BLaER1 treated with 17β-estradiol and CSF1 and Interleukin-3, amounts not matched to agents 10 nM and 100 nM (cell line): ENCODE measurements around the gene PRKCE.
A peak's percentile ranks its signal among the peaks of the same experiment; 100 is the strongest.
"Not testable (repeated sequence)": the region's sequence is repeated elsewhere in the genome, so short reads cannot be mapped to it uniquely, and the experiment has no call there.

Source experiments
- H3K27ac ChIP-seq, 11 experiments: shearing (Covaris generic); formaldehyde crosslinking; 2 replicates each; pipeline ENCODE4 v1.8.1; 2022
- H3K27me3 ChIP-seq, 11 experiments: shearing (Covaris generic); formaldehyde crosslinking; 2 replicates each; pipeline ENCODE4 v1.8.1; 2022
- H3K36me3 ChIP-seq, 11 experiments: shearing (Covaris generic); formaldehyde crosslinking; 2 replicates each; pipeline ENCODE4 v1.8.1; 2022
- H3K4me1 ChIP-seq, 10 experiments: shearing (Covaris generic); formaldehyde crosslinking; 2 replicates each; pipeline ENCODE4 v1.8.1; 2022
- H3K4me2 ChIP-seq, 11 experiments: shearing (Covaris generic); formaldehyde crosslinking; 2 replicates each; pipeline ENCODE4 v1.8.1; 2022
- H3K4me3 ChIP-seq, 10 experiments: shearing (Covaris generic); formaldehyde crosslinking; 2 replicates each; pipeline ENCODE4 v1.8.1; 2022
- H3K9ac ChIP-seq, 11 experiments: shearing (Covaris generic); formaldehyde crosslinking; 2 replicates each; pipeline ENCODE4 v1.8.1; 2022
- H3K9me3 ChIP-seq, 11 experiments: shearing (Covaris generic); formaldehyde crosslinking; replicated peaks in 1 of 11; 2 replicates each; pipeline ENCODE4 v1.8.1; 2022
- H4K20me1 ChIP-seq, 11 experiments: shearing (Covaris generic); formaldehyde crosslinking; 2 replicates each; pipeline ENCODE4 v1.8.1; 2022
- Cebpa-rat ChIP-seq, 11 experiments: shearing (Covaris generic); IDR thresholded peaks; 2 replicates each; pipeline ENCODE4 v1.8.1; 2022

PRKCE gene

GRCh38 chr2:45915523-45915922, 264.0 kb downstream of the PRKCE start:
- peaks cover 0 to 92% (median 42%) of the 10 kb centered on the region in 11 experiments; a peak in 17 of 22 replicates for H4K20me1 ChIP-seq
- peaks cover 20 to 41% (median 37%) of the 10 kb centered on the region in 10 experiments for H3K4me1 ChIP-seq
- no peak overlapping the region for H3K4me2 ChIP-seq

DNA sequence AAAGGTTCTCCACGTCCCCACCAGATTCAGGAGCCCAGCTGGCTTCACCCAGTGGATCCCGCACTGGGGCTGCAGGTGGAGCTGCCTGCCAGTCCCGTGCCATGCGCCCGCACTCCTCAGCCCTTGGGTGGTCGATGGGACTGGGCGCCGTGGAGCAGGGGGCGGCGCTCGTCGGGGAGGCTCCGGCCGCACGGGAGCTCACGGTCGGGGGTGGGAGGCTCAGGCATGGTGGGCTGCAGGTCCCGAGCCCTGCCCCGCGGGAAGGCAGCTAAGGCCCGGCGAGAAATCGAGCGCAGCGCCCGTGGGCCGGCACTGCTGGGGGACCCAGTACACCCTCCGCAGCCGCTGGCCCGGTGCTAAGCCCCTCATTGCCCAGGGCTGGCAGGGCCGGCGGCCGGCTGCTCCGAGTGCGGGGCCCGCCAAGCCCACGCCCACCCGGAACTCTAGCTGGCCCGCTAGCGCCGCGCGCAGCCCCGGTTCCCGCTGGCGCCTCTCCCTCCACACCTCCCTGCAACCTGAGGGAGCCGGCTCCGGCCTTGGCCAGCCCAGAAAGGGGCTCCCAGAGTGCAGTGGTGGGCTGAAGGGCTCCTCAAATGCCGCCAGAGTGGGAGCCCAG, 266.2 kb downstream of the PRKCE start:
- H3K4me3 ChIP-seq, H3K27me3 ChIP-seq: not testable (repeated sequence)
- peaks cover 20 to 46% (median 32%) of the 10 kb centered on the region in 10 experiments for H3K4me1 ChIP-seq
- H4K20me1 ChIP-seq: peaks cover 0 to 86% (median 38%) of the 10 kb centered on the region in 11 experiments; a peak in 17 of 22 replicates
- H3K27ac ChIP-seq: peak overlapping the region in 2 of 11 experiments; percentile 69 to 71; a peak in 2 of 22 replicates
- H3K4me2 ChIP-seq: peak overlapping the region in 9 of 11 experiments; percentile 56 to 92 (median 83); a peak in 18 of 22 replicates
- peaks cover 0 to 27% (median 13%) of the 10 kb centered on the region in 11 experiments; a peak in 12 of 22 replicates for H3K9me3 ChIP-seq
- peaks cover 0 to 52% (median 43%) of the 10 kb centered on the region in 11 experiments; a peak in 15 of 22 replicates for H3K36me3 ChIP-seq
- peak overlapping the region in 1 of 11 experiments; percentile 42; a peak in 2 of 22 replicates for H3K9ac ChIP-seq

More at GRCh38 chr2:45915523-45915922, 264.0 kb downstream of the PRKCE start:
- Histone ChIP-seq H3K9ac (no peak overlapping the region), H3K9me3 (peaks cover 0 to 29% (median 13%) of the 10 kb centered on the region in 11 experiments; a peak in 12 of 22 replicates), H3K36me3 (peaks cover 0 to 62% (median 52%) of the 10 kb centered on the region in 11 experiments; a peak in 15 of 22 replicates), H3K27ac (no peak overlapping the region), H3K27me3 (no peaks in the 10 kb centered on the region), H3K4me3 (no peak overlapping the region)
- TF ChIP-seq Cebpa-rat (IDR thresholded peaks at IDR 0.05): no peak

DNA sequence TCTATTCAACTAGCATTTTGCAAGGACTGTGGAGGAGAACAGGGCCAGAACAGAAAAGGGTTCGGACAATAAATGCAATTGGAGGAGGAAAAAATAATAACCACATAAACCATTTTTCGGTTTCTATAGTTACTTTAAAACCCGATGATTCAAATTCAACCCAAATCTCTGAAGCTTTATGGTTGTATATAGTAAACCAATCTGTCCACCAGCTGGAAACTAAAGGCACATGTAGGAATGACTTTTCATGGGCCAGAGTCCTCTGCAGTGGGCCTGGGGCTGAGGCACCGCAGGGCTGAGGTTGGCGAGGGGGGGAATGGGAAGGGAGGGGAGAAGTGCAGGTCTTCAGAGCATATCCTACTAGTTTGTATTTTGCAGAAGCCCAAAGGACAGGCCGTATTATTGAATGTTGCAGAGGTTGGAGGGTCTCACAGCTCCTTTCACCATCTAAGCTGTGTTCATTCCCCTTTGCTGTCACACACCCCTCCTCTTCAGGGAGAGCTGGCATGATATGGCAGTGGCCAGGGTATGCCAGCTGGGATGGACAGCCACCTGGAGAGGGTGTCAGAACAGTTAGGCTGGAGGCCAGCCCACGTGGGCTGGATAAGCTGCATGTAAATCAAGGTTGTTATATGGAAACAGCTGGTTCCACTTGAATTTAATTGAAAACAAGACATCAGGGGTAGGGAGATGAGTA, 267.1 kb downstream of the PRKCE start:
- H3K27ac ChIP-seq: peak overlapping the region in 7 of 11 experiments; percentile 19 to 71 (median 53); a peak in 12 of 22 replicates
- H3K36me3 ChIP-seq: peaks cover 0 to 47% (median 33%) of the 10 kb centered on the region in 11 experiments; a peak in 13 of 22 replicates

DNA sequence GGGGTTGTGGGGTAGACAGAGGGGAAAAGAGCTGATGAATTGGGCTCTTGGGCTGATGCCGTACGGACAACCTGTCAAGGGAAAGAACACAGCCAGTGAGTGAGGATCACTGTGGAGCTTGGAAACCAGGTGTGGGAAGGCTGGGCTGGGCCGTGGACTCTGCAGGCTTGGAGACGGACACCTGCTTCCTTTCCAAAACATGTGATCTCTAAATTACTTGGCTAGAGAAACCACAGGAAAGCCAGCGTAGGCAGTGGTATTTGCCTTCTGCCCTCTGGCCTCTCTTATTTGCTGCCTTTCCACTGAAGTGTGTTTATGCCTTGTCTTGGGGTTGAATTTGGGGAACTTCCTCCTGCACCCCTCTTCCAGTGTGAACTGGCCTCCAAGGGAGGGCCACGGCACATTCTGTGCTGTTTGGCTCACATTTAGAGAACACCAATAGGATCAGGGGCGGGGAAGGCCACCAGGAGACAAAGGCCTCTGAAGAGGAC, 267.7 kb downstream of the PRKCE start:
- peak overlapping the region in 9 of 11 experiments; percentile 19 to 71 (median 53); a peak in 17 of 22 replicates for H3K27ac ChIP-seq
- H4K20me1 ChIP-seq: peaks cover 0 to 86% (median 47%) of the 10 kb centered on the region in 11 experiments; a peak in 16 of 22 replicates
- peak overlapping the region; percentile 56 to 92 (median 84) for H3K4me2 ChIP-seq
- peak overlapping the region in 5 of 11 experiments; percentile 13 to 58 (median 36); a peak in 4 of 22 replicates for H3K9ac ChIP-seq
- H3K36me3 ChIP-seq: peaks cover 0 to 44% (median 30%) of the 10 kb centered on the region in 11 experiments; a peak in 13 of 22 replicates
- no peak for TF ChIP-seq Cebpa-rat (IDR thresholded peaks at IDR 0.05)
- H3K9me3 ChIP-seq: peaks cover 0 to 25% (median 8%) of the 10 kb centered on the region in 11 experiments; a peak in 11 of 22 replicates
- peaks cover 20 to 62% (median 37%) of the 10 kb centered on the region in 10 experiments for H3K4me1 ChIP-seq
- no peaks in the 10 kb centered on the region for H3K27me3 ChIP-seq
- H3K4me3 ChIP-seq: peak overlapping the region in 5 of 10 experiments; percentile 1 to 44 (median 33); a peak in 4 of 20 replicates

More for the DNA sequence above, 267.1 kb downstream of the PRKCE start:
- peak overlapping the region in 3 of 11 experiments; percentile 13 to 58 (median 42); a peak in 4 of 22 replicates for H3K9ac ChIP-seq
- no peak for TF ChIP-seq Cebpa-rat (IDR thresholded peaks at IDR 0.05)
- peak overlapping the region; percentile 56 to 92 (median 84) for H3K4me2 ChIP-seq
- H3K4me3 ChIP-seq: peak overlapping the region in 2 of 10 experiments; percentile 33 to 37; a peak in 4 of 20 replicates
- H3K27me3 ChIP-seq: no peaks in the 10 kb centered on the region
- H3K4me1 ChIP-seq: peaks cover 20 to 56% (median 35%) of the 10 kb centered on the region in 10 experiments
- peaks cover 0 to 26% (median 12%) of the 10 kb centered on the region in 11 experiments; a peak in 12 of 22 replicates for H3K9me3 ChIP-seq
- H4K20me1 ChIP-seq: peaks cover 0 to 86% (median 42%) of the 10 kb centered on the region in 11 experiments; a peak in 17 of 22 replicates

DNA sequence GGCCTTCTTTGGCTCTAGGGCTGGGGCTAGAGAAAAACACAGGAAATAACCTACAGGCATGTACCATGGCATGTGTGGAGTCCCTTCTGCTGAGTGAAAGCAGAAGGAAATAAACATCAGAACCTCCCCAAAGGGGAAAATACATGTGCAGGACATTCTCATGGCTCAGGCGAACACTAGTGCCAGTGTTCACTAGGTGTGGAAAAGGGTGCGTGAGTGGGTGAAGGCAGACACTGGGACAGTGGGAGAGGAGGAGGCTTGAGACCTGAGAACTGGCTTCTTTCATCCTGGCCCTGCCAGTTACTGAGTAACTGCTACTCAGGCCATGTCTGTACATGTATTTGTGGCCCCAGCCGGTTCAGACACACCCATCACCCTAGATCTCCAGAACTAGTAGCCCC, 268.2 kb downstream of the PRKCE start:
- H3K9me3 ChIP-seq: peaks cover 0 to 20% (median 8%) of the 10 kb centered on the region in 11 experiments; a peak in 11 of 22 replicates
- H3K4me1 ChIP-seq: peaks cover 24 to 67% (median 42%) of the 10 kb centered on the region in 10 experiments
- peak overlapping the region in 4 of 11 experiments; percentile 19 to 58 (median 43); a peak in 4 of 22 replicates for H3K9ac ChIP-seq
- no peak for TF ChIP-seq Cebpa-rat (IDR thresholded peaks at IDR 0.05)
- H3K27ac ChIP-seq: peak overlapping the region in 9 of 11 experiments; percentile 19 to 71 (median 53); a peak in 17 of 22 replicates
- no peaks in the 10 kb centered on the region for H3K27me3 ChIP-seq
- peak overlapping the region; percentile 56 to 92 (median 84) for H3K4me2 ChIP-seq
- peak overlapping the region in 4 of 10 experiments; percentile 1 to 37 (median 28); a peak in 3 of 20 replicates for H3K4me3 ChIP-seq
- peaks cover 0 to 40% (median 26%) of the 10 kb centered on the region in 11 experiments; a peak in 13 of 22 replicates for H3K36me3 ChIP-seq
- H4K20me1 ChIP-seq: peaks cover 0 to 88% (median 53%) of the 10 kb centered on the region in 11 experiments; a peak in 16 of 22 replicates

DNA sequence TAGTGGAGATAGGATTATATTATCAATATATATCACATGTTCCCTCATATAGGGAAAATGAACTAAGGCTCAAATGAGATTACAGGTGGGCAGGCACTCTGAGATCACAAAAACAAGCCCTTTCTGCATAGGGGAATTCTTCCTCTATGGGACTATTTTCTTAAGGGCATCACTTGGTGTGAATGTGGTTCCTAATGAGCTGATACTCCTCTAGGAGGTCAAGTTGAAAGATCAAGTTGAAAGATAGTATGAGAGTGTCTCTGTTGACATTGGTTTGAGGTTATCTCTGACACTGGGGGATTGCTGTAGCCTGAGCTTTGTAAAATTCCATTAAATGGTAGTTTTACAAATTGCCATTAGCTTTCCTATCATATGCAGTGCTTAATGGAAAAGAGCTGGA, 270.4 kb downstream of the PRKCE start:
- Histone ChIP-seq H3K4me3 (no peak overlapping the region), H3K4me1 (peaks cover 30 to 89% (median 63%) of the 10 kb centered on the region in 10 experiments), H3K27me3 (no peaks in the 10 kb centered on the region), H3K4me2 (peak overlapping the region in 2 of 11 experiments; percentile 7 to 8; a peak in 2 of 22 replicates), H3K27ac (no peak overlapping the region), H3K36me3 (peaks cover 0 to 24% (median 5%) of the 10 kb centered on the region in 11 experiments; a peak in 6 of 22 replicates), H3K9me3 (peaks cover 0 to 1% (median 0%) of the 10 kb centered on the region in 11 experiments; a peak in 1 of 22 replicates), H4K20me1 (peaks cover 0 to 90% (median 74%) of the 10 kb centered on the region in 11 experiments; a peak in 16 of 22 replicates), H3K9ac (no peak overlapping the region)
- no peak for TF ChIP-seq Cebpa-rat (IDR thresholded peaks at IDR 0.05)

DNA sequence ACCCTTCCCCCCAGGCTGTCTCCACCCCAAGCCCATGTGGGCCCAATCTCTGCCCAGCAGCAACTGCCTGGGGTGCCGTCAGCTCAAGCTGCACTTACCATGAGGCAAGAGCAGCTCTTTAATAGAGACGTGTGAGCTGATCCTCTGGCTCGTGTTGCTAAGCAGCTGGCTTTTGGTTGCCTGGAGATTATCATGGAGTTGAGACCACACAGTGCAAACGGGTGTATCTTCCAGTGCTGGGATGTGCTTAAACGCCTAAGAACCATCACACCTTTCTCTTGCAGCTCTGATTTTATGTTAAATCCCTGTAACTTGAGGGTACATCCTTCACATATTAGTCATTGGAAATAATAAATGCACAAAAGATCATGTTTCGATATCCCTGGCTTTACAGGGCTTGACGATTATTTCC, 271.1 kb downstream of the PRKCE start:
- Histone ChIP-seq H3K27me3 (no peaks in the 10 kb centered on the region), H3K4me1 (peaks cover 30 to 95% (median 70%) of the 10 kb centered on the region in 10 experiments)

GRCh38 chr2:45923701-45924100, 272.2 kb downstream of the PRKCE start:
- peak overlapping the region in 2 of 11 experiments; percentile 4; a peak in 2 of 22 replicates for H3K4me2 ChIP-seq
- H3K9me3 ChIP-seq: no peaks in the 10 kb centered on the region
- no peak overlapping the region for H3K9ac ChIP-seq
- no peak overlapping the region for H3K27ac ChIP-seq
- no peaks in the 10 kb centered on the region for H3K27me3 ChIP-seq
- H3K4me1 ChIP-seq: peaks cover 34 to 95% (median 70%) of the 10 kb centered on the region in 10 experiments
- TF ChIP-seq Cebpa-rat (IDR thresholded peaks at IDR 0.05): no peak
- peaks cover 0 to 24% (median 4%) of the 10 kb centered on the region in 11 experiments; a peak in 6 of 22 replicates for H3K36me3 ChIP-seq
- H4K20me1 ChIP-seq: peaks cover 0 to 95% (median 75%) of the 10 kb centered on the region in 11 experiments; a peak in 16 of 22 replicates
- no peak overlapping the region for H3K4me3 ChIP-seq

More for the DNA sequence above, 271.1 kb downstream of the PRKCE start:
- peak overlapping the region in 3 of 11 experiments; percentile 6 to 8 (median 7); a peak in 1 of 22 replicates for H3K4me2 ChIP-seq
- no peak overlapping the region for H3K9ac ChIP-seq
- H3K27ac ChIP-seq: no peak overlapping the region
- H3K4me3 ChIP-seq: no peak overlapping the region
- H3K9me3 ChIP-seq: no peaks in the 10 kb centered on the region
- peaks cover 0 to 95% (median 80%) of the 10 kb centered on the region in 11 experiments; a peak in 16 of 22 replicates for H4K20me1 ChIP-seq
- H3K36me3 ChIP-seq: peaks cover 0 to 24% (median 4%) of the 10 kb centered on the region in 11 experiments; a peak in 6 of 22 replicates
- no peak for TF ChIP-seq Cebpa-rat (IDR thresholded peaks at IDR 0.05)
